ENCODE data around the gene ACOT7. TPM values are rescaled to one million over a fixed set of nuclear protein-coding genes. Genes with fewer than 3 reads are reported as not detected.

Gene ACOT7
- total RNA-seq, 1 donor from 2014 or later: 16.1 TPM

DNA sequence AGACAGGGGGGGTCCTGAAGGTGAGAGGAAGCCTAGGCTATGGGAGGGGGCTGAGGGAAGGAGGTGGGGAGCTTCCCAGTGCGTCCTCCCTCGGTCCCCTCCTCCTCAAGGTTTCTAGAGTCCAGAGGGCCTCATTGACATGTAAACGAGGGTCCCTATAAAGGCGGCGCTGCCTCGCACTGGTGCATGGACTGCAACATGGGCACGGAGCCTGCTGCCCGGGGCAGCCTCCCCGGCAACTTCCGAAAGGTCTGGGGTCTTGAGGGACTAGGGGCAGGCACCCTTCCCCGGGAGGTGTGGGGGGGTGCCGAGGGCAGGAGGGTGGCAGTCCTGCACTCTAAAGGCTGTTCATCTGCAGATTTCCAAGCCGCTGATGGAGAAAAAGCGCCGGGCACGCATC, 149.6 kb downstream of the ACOT7 start, which contains the start of gene HES3:
Gene HES3 (plus strand): TSS at position 187 of the 400 bp plus-strand sequence. CDS start 187 bp downstream, at position 374.
- TF ChIP-seq, protein P1, sequence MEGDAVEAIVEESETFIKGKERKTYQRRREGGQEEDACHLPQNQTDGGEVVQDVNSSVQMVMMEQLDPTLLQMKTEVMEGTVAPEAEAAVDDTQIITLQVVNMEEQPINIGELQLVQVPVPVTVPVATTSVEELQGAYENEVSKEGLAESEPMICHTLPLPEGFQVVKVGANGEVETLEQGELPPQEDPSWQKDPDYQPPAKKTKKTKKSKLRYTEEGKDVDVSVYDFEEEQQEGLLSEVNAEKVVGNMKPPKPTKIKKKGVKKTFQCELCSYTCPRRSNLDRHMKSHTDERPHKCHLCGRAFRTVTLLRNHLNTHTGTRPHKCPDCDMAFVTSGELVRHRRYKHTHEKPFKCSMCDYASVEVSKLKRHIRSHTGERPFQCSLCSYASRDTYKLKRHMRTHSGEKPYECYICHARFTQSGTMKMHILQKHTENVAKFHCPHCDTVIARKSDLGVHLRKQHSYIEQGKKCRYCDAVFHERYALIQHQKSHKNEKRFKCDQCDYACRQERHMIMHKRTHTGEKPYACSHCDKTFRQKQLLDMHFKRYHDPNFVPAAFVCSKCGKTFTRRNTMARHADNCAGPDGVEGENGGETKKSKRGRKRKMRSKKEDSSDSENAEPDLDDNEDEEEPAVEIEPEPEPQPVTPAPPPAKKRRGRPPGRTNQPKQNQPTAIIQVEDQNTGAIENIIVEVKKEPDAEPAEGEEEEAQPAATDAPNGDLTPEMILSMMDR (IDR thresholded peaks at IDR 0.05): no peak
- DNase-seq (ENCODE audit: low spot score in 2 of 2): no peak
- no peaks in the 10 kb centered on the region for H3K36me3 ChIP-seq
- peaks cover 45% of the 10 kb centered on the region for H3K27me3 ChIP-seq
- H3K4me3 ChIP-seq: no peak within 1 kb of the TSS
- peaks cover 2 to 12% of the 10 kb centered on the region in 2 donors for H3K4me1 ChIP-seq
- H3K9me3 ChIP-seq: no peaks in the 10 kb centered on the region
- intact Hi-C loops (cut with DNase I): no loop called here
- no peak within 1 kb of the TSS for H3K27ac ChIP-seq

DNA sequence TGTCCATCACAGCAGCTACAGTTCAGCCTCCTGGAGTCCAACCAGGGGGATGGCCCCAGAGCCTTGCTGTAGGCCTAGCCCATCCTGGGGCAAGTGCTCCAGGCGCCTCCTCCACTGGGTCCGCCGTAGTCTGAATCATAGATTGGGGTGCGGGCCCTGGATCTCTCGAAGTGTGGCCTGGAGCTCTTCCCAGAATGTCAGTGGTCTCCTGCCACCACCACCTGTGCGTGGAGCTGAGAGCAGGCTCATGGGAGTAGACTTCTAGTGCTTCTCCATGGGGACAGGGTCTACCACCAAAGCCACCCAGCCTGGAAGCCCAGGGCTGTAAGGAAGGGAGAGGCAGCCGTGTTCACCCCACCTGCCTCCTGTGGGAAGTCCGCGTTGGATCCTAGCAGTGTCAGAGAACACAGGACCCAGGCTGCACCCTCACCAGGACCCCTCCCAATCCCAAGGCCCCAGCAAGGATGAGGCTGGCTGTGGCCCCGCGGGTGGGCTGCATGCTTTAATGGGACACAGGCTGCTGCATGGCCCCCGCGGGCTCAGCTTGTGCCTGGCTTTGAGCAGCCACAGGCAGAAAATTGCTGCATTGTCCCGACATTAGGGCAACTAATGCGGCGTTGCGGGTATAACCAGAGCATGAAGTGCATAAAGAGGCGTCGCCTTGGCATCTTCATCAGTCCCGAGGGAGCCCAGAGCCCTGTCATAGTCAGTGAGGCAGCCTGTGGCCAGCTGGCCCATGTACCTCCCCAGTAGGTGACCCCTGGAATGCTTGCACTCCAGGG, 150.3 kb downstream of the ACOT7 start:
- H3K27ac ChIP-seq: no peak overlapping the region
- no peaks in the 10 kb centered on the region for H3K9me3 ChIP-seq
- TF ChIP-seq, protein P1 (IDR thresholded peaks at IDR 0.05): no peak
- H3K27me3 ChIP-seq: peaks cover 45% of the 10 kb centered on the region
- H3K36me3 ChIP-seq: no peaks in the 10 kb centered on the region
- no peak overlapping the region for H3K4me3 ChIP-seq
- DNase-seq (ENCODE audit: low spot score in 2 of 2): no peak
- peaks cover 2 to 12% of the 10 kb centered on the region in 2 donors for H3K4me1 ChIP-seq
- intact Hi-C loops (cut with DNase I): no loop called here

DNA sequence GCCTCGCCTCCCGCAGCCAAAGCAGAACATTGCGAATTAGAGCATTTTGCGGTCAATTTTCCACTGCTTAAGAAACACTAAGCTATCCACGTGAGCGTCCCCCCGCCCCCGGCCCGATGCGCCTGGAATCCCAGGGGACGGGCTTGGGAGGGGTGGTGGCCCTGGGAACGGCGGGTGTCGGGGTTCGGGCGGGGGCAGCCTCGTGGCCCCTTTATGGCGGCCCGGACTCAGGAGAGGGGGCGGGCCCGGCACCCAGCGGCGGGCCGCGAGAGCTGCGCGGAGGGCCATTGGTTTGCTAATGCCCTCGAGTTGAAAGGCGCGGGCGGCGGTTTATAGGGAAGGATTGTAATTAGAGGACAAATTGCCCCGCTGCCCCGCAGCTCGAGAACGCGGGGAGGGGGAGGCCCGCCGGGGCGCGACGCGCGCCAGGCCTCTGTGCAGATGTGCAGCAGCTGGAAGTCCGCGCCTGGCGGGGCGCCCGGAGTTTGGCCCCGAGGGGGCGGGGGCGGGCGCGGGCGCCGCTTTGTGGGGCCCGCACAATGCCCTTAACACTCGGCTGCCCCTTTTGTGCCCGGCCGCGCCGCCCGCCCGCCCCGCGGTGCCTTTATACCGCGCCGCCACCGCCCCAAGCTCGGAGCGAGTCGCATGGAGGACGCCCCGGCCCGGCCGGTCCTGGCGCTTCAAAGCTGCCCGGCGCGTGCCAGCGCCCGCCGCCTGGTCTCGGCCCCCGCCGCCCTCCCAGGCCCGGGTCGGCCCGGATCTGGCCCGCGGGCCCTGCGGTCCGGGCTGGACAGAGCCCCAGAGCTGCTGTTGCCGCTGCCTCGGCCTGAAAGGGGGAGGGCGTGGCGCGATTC, 151.5 kb downstream of the ACOT7 start:
- no peak for DNase-seq (ENCODE audit: low spot score in 2 of 2)
- H3K4me1 ChIP-seq: peaks cover 2 to 12% of the 10 kb centered on the region in 2 donors
- intact Hi-C loops (cut with DNase I): no loop called here
- H3K27ac ChIP-seq: no peak overlapping the region
- H3K27me3 ChIP-seq: peaks cover 45% of the 10 kb centered on the region
- TF ChIP-seq, protein P1 (IDR thresholded peaks at IDR 0.05): no peak
- H3K4me3 ChIP-seq: peak overlapping the region in 1 of 2 donors; percentile 27
- no peaks in the 10 kb centered on the region for H3K36me3 ChIP-seq
- no peaks in the 10 kb centered on the region for H3K9me3 ChIP-seq

DNA sequence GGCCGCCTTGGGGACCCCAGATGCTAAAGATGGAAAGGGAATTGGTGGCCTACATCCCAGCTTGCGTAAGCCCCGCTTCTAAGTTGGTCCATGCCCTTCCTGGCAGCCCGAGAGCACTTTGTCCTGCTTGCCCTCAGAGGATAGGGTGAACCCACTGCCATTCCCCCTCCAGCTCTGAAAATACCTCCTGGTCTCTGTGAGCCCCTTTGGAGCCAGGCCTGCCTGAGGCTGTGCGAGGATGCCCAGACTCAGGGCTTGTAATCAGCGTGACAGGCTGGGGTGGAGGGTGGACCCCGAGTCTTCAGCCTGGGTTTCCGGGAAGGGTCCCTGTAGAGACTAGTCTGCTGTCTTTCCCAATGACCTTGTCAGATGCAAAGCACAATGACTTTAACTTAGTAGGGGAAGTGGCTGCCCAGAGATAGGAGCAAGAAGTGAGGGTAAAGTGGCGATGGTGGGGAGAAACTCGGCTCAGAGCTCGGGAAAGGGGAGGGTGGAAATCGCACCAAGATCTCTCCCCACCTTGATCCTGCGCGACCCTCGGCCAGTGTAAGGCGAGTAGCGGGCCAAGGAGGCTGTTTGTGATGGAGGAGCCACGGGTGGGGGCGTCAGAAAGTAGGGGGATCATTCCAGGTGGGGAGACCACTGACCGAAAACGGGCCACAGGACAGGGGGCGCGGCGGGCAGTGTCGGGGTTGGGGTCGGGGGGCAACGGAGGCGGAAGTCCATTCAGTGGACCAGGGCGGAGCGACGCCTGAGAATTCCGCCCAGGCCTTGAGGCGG, 152.3 kb downstream of the ACOT7 start:
- peaks cover 2 to 12% of the 10 kb centered on the region in 2 donors for H3K4me1 ChIP-seq
- H3K27ac ChIP-seq: no peak overlapping the region
- TF ChIP-seq, protein P1 (IDR thresholded peaks at IDR 0.05): no peak
- no peak for DNase-seq (ENCODE audit: low spot score in 2 of 2)
- H3K36me3 ChIP-seq: no peaks in the 10 kb centered on the region
- peak overlapping the region in 1 of 2 donors; percentile 27 for H3K4me3 ChIP-seq
- peaks cover 45% of the 10 kb centered on the region for H3K27me3 ChIP-seq
- H3K9me3 ChIP-seq: no peaks in the 10 kb centered on the region
- intact Hi-C loops (cut with DNase I): no loop called here

Data from ascending aorta (tissue), 2 donors.